OCI-LY1 (cell line): ENCODE measurements around the gene SLC39A11.

Experiments
- H2AFZ ChIP-seq: fragments of 200-600 bp; sonication (generic), shearing (Covaris generic); 2 replicates; pipeline ENCODE4 v1.6.0; 2014; ENCODE audit warnings: antibody characterized with exemption, mild to moderate bottlenecking, low read length
- H3F3A ChIP-seq: fragments of 200-600 bp; sonication (generic), shearing (Covaris generic); 2 replicates; pipeline ENCODE4 v1.6.0; 2014; ENCODE audit warnings: mild to moderate bottlenecking, antibody characterized with exemption, low read length, moderate library complexity; ENCODE audit not compliant: insufficient read depth
- H3K27ac ChIP-seq: fragments of 200-600 bp; sonication (generic); 2 replicates; pipeline ENCODE4 v1.5.1; 2014; ENCODE audit warnings: low read length, mixed run types, mild to moderate bottlenecking, low read depth; ENCODE audit not compliant: poor library complexity, severe bottlenecking
- H3K27me3 ChIP-seq: fragments of 200-600 bp; sonication (generic); 2 replicates; pipeline ENCODE4 v1.6.0; 2014; ENCODE audit warnings: antibody characterized with exemption, mild to moderate bottlenecking, low read length, moderate library complexity; ENCODE audit not compliant: insufficient read depth
- H3K36me3 ChIP-seq: fragments of 200-600 bp; sonication (generic); 2 replicates; pipeline ENCODE4 v1.6.1; 2014; ENCODE audit warnings: mild to moderate bottlenecking, antibody characterized with exemption, low read length, moderate library complexity, mixed read lengths; ENCODE audit not compliant: insufficient read depth
- H3K4me1 ChIP-seq: fragments of 200-600 bp; sonication (generic); 2 replicates; pipeline ENCODE4 v1.5.1; 2014; ENCODE audit warnings: mild to moderate bottlenecking, low read length, moderate library complexity; ENCODE audit not compliant: insufficient read depth, severe bottlenecking
- H3K4me2 ChIP-seq: fragments of 200-600 bp; sonication (generic), shearing (Covaris generic); 2 replicates; pipeline ENCODE4 v1.6.1; 2014; ENCODE audit warnings: low read length
- H3K4me3 ChIP-seq: fragments of 200-600 bp; sonication (generic); 2 replicates; pipeline ENCODE4 v1.5.1; 2014; ENCODE audit warnings: low read length, low read depth, mild to moderate bottlenecking, mixed read lengths; ENCODE audit not compliant: poor library complexity, severe bottlenecking
- H3K79me2 ChIP-seq: fragments of 200-600 bp; shearing (Covaris generic); 2 replicates; pipeline ENCODE4 v1.6.1; 2016; ENCODE audit warnings: mixed run types, low read length, mixed read lengths; ENCODE audit not compliant: insufficient read depth
- H3K9ac ChIP-seq: fragments of 200-600 bp; sonication (generic), shearing (Covaris generic); 2 replicates; pipeline ENCODE4 v1.6.1; 2014; ENCODE audit warnings: mild to moderate bottlenecking, low read length, mixed read lengths
- H3K9me2 ChIP-seq: fragments of 200-600 bp; sonication (generic), shearing (Covaris generic); 2 replicates; pipeline ENCODE4 v1.6.1; 2014; ENCODE audit warnings: low read depth, mild to moderate bottlenecking, low read length, mixed read lengths
- H3K9me3 ChIP-seq: fragments of 200-600 bp; shearing (Covaris generic); 2 replicates; pipeline ENCODE4 v1.6.1; 2014; ENCODE audit warnings: low read length, mixed read lengths
- H4K20me1 ChIP-seq: fragments of 200-600 bp; sonication (generic), shearing (Covaris generic); 2 replicates; pipeline ENCODE4 v1.6.0; 2016; ENCODE audit warnings: mild to moderate bottlenecking, low read length; ENCODE audit not compliant: insufficient read depth
- EZH2 ChIP-seq: fragments of 200-600 bp; sonication (generic), shearing (Covaris generic); IDR thresholded peaks from 2 replicates; pipeline ENCODE4 v1.8.0; 2017; ENCODE audit warnings: borderline replicate concordance, mixed run types, mild to moderate bottlenecking, antibody characterized with exemption, low read length, moderate library complexity, mixed read lengths
- TF ChIP-seq, protein P1 (sequence below): fragments of 200-600 bp; sonication (generic), shearing (Covaris generic); IDR thresholded peaks from 2 replicates; pipeline ENCODE4 v1.5.1; 2017; ENCODE audit warnings: mild to moderate bottlenecking, antibody characterized with exemption, low read length, moderate library complexity, mixed read lengths

SLC39A11 gene

DNA sequence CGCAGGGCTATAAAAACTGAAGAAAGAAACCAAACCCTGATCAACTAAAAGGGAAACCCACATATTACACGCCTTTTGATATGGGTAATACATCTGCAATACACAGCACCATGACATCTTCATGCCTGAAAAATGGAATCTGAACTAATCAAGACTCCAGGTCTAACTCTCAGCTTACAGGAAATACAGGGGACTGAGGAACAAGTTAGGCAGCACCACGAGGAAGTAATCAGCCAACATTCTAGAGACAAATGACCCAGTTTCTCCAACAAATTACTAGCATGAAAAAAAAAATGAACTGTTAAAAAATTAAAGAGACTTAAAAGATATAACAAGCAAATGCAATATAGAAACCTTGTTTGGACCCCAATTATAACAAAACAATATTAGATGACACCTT, 9.1 kb downstream of the SLC39A11 start:
- Histone ChIP-seq H2AFZ (no peak overlapping the region), H3K36me3 (peaks cover 52% of the 10 kb centered on the region), H3K9me3 (no peaks in the 10 kb centered on the region), H3K4me1 (no peaks in the 10 kb centered on the region), H3F3A (no peaks in the 10 kb centered on the region), H3K27me3 (no peaks in the 10 kb centered on the region), H3K4me2 (no peak overlapping the region), H3K79me2 (no peaks in the 10 kb centered on the region), H3K4me3 (no peak overlapping the region), H3K9me2 (no peaks in the 10 kb centered on the region), H3K27ac (no peak overlapping the region), H4K20me1 (no peaks in the 10 kb centered on the region), H3K9ac (no peak overlapping the region)
- TF ChIP-seq, protein P1, sequence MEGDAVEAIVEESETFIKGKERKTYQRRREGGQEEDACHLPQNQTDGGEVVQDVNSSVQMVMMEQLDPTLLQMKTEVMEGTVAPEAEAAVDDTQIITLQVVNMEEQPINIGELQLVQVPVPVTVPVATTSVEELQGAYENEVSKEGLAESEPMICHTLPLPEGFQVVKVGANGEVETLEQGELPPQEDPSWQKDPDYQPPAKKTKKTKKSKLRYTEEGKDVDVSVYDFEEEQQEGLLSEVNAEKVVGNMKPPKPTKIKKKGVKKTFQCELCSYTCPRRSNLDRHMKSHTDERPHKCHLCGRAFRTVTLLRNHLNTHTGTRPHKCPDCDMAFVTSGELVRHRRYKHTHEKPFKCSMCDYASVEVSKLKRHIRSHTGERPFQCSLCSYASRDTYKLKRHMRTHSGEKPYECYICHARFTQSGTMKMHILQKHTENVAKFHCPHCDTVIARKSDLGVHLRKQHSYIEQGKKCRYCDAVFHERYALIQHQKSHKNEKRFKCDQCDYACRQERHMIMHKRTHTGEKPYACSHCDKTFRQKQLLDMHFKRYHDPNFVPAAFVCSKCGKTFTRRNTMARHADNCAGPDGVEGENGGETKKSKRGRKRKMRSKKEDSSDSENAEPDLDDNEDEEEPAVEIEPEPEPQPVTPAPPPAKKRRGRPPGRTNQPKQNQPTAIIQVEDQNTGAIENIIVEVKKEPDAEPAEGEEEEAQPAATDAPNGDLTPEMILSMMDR: no peak
- no peak for TF ChIP-seq EZH2

DNA sequence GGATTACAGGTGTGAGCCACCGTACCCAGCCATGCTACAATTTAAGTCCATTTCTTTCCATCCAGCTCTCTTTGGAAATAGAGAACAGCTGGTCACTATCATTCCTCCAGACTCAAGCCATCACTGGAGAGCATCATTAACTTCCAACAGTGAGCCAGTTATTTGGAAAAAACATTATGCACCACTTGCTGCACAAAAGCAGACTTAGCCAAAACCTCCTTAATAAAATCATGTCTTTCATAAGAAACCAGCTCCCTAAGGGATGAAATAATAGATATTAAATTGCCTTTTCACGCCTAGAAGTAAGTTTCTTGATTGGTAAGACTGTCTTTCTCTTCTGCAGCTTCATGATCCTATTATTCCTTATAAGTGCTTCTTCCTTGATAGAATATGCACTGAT, 17.9 kb downstream of the SLC39A11 start:
- Histone ChIP-seq H3K27me3 (no peaks in the 10 kb centered on the region), H3K36me3 (peaks cover 27% of the 10 kb centered on the region), H3K9ac (no peak overlapping the region), H2AFZ (no peak overlapping the region), H4K20me1 (no peaks in the 10 kb centered on the region), H3K79me2 (no peaks in the 10 kb centered on the region), H3K4me2 (no peak overlapping the region), H3K4me1 (no peaks in the 10 kb centered on the region), H3F3A (no peaks in the 10 kb centered on the region), H3K4me3 (no peak overlapping the region), H3K9me2 (no peaks in the 10 kb centered on the region), H3K27ac (no peak overlapping the region), H3K9me3 (peaks cover 7% of the 10 kb centered on the region; the same call in 1 of the 2 replicates)
- no peak for TF ChIP-seq EZH2
- TF ChIP-seq, protein P1: no peak

DNA sequence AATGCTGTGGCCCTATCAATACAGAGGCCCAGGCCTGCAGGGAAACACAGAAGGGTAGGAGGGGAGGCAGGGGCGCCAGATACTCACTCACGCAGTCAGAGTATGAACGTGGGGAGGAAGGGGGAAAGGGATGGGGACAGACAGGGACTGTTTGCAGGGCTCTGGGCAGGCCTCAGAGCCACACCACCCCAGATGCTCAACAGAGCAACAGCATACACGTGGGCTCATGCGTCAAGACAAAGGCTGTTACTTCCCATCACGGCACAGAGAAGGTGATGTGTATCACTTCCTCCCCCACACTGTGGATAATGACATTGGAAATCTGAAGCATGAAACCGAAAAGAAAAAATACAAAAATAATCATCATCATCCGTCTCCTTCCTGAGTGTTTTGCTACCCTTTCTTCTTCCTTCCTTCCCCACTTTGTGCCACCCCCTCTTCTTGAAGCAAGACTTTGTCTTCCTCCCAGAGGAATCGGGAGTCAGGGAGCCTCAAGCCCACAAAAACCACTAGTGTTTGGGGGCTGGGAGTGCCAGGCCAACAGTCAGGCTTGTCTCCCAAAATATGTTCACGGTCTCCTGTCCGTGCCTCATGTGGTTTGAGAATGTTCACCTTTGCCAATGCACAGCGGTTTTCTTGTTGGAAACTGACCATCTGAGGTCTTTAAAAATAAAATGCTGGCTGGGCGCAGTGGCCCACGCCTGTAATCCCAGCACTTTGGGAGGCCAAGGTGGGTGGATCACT, 20.1 kb downstream of the SLC39A11 start:
- H3K79me2 ChIP-seq: no peaks in the 10 kb centered on the region
- H3K27ac ChIP-seq: no peak overlapping the region
- no peak overlapping the region for H3K4me2 ChIP-seq
- H3F3A ChIP-seq: no peaks in the 10 kb centered on the region
- H3K4me1 ChIP-seq: no peaks in the 10 kb centered on the region
- no peaks in the 10 kb centered on the region for H4K20me1 ChIP-seq
- no peak overlapping the region for H2AFZ ChIP-seq
- no peaks in the 10 kb centered on the region for H3K27me3 ChIP-seq
- H3K9me2 ChIP-seq: no peaks in the 10 kb centered on the region
- no peak overlapping the region for H3K4me3 ChIP-seq
- H3K9me3 ChIP-seq: peaks cover 7% of the 10 kb centered on the region; the same call in 1 of the 2 replicates
- no peak overlapping the region for H3K9ac ChIP-seq
- peaks cover 31% of the 10 kb centered on the region for H3K36me3 ChIP-seq
- TF ChIP-seq EZH2: no peak
- TF ChIP-seq, protein P1: no peak
